H1 (cell line): ENCODE results near the gene SCN7A. TPM values are rescaled to one million over a fixed set of nuclear protein-coding genes. Genes with fewer than 3 reads are reported as not detected.

Source experiments
- EGR1 ChIP-seq: IDR thresholded peaks from 2 replicates; pipeline ENCODE4 v1.6.1; 2011; ENCODE audit warnings: low read depth, low read length, borderline replicate concordance
- EZH2 ChIP-seq: fragments of 200-600 bp; sonication (generic); IDR thresholded peaks from 2 replicates; pipeline ENCODE4 v1.7.1; 2012; ENCODE audit warnings: low read depth, mild to moderate bottlenecking, moderate library complexity, low read length, inconsistent platforms; ENCODE audit not compliant: severe bottlenecking
- POU5F1 ChIP-seq: IDR thresholded peaks from 2 replicates; pipeline ENCODE4 v1.6.1; 2011; ENCODE audit warnings: low read depth, mild to moderate bottlenecking, low read length, moderate library complexity
- RAD21 ChIP-seq, 2 experiments: IDR thresholded peaks in 1 of 2; conservative IDR thresholded peaks in 1 of 2; 2 replicates each; pipeline ENCODE4 v1.6.1; 2011; ENCODE audit warnings: low read depth in 2 of 2, low read length in 2 of 2, improper control_type of control experiment in 1 of 2, inconsistent platforms in 1 of 2, mild to moderate bottlenecking in 1 of 2, moderate library complexity in 1 of 2
- polyA plus RNA-seq, 7 experiments: library from polyadenylated mRNA; depleted of rRNA in 3 of 7; stranded (reverse) in 5 of 7; unstranded in 2 of 7; fragments of >200 nt in 5 of 7; fragments of 200-250 nt in 2 of 7; gene quantifications; 1 replicate in 5 of 7; 2 replicates in 1 of 7; 4 replicates in 1 of 7; pipeline versions ENCODE4 v1.2.1 to v1.2.3, GENCODE V29; 2011 to 2013; ENCODE audit warnings: missing spikeins in 2 of 7, mixed read lengths in 2 of 7
- total RNA-seq: library from RNA; stranded (reverse); fragmentation: NEBNext Ultra II Directional; extraction: Animal tissue kit (Norgen Biotek cat#: 25700); gene quantifications from 2 replicates; pipeline ENCODE4 v1.2.1, GENCODE V29; 2021

SCN7A gene
- total and polyA plus RNA-seq, 2 of the 8 experiments (the other 6 are each of a cell fraction or from before 2014, with no cell fraction given) = 0.09 to 0.19 TPM

GRCh38 chr2:166372046-166372445 is 122.0 kb downstream of the SCN7A start (continued):
- no peak for TF ChIP-seq POU5F1
- no peak for TF ChIP-seq RAD21 (IDR thresholded peaks at IDR 0.05 in 1 of 2, conservative IDR thresholded peaks at IDR 0.05 in 1 of 2; ENCODE audit: low read depth in 2 of 2, low read length in 2 of 2)
- TF ChIP-seq EGR1 = no peak
- TF ChIP-seq EZH2 = no peak
